Liver (tissue), 9 donors: ENCODE data around the gene BLID. TPM values are rescaled to one million over a fixed set of nuclear protein-coding genes. Genes with fewer than 3 reads are reported as not detected.

Experiments used
- DNase-seq: peaks from one replicate; pipeline ENCODE4 v3.0.0-alpha.2; 2017; ENCODE audit warnings: low spot score
- H3K27ac ChIP-seq, 2 donors: one replicate each; pipeline ENCODE4 v1.7.0; 2013; ENCODE audit warnings: inconsistent platforms in 2 of 2, low read length in 2 of 2, control low read depth in 1 of 2, low read depth in 1 of 2, mild to moderate bottlenecking in 1 of 2
- H3K27me3 ChIP-seq, 4 donors: one replicate each; pipeline versions ENCODE4 v1.6.1 to v1.7.0; 2013; ENCODE audit warnings: low read length in 3 of 4, inconsistent platforms in 1 of 4, mild to moderate bottlenecking in 1 of 4, moderate library complexity in 1 of 4; ENCODE audit not compliant: control insufficient read depth in 4 of 4, insufficient read depth in 4 of 4
- H3K36me3 ChIP-seq, 4 donors: one replicate each; pipeline versions ENCODE4 v1.6.1 to v1.7.0; 2013; ENCODE audit warnings: low read length in 3 of 4, mild to moderate bottlenecking in 3 of 4, low read depth in 1 of 4, moderate library complexity in 1 of 4; ENCODE audit not compliant: control insufficient read depth in 4 of 4, insufficient read depth in 3 of 4
- H3K4me1 ChIP-seq, 4 donors: one replicate each; pipeline versions ENCODE4 v1.6.1 to v1.7.0; 2013; ENCODE audit warnings: low read length in 3 of 4, mild to moderate bottlenecking in 3 of 4, moderate library complexity in 1 of 4; ENCODE audit not compliant: control insufficient read depth in 4 of 4, insufficient read depth in 4 of 4
- H3K4me3 ChIP-seq, 3 donors: one replicate each; pipeline versions ENCODE4 v1.6.1 to v1.7.0; 2013; ENCODE audit warnings: low read length in 3 of 3, control low read depth in 1 of 3, low read depth in 1 of 3, mild to moderate bottlenecking in 1 of 3
- H3K9ac ChIP-seq, 2 donors: one replicate each; pipeline ENCODE4 v1.7.0; 2013; ENCODE audit warnings: low read length in 2 of 2, mild to moderate bottlenecking in 2 of 2, moderate library complexity in 2 of 2, control low read depth in 1 of 2, low read depth in 1 of 2
- H3K9me3 ChIP-seq, 4 donors: one replicate each; pipeline versions ENCODE4 v1.6.1 to v1.7.0; 2013; ENCODE audit warnings: low read length in 3 of 4; ENCODE audit not compliant: control insufficient read depth in 4 of 4
- ATF3 ChIP-seq: IDR thresholded peaks from 2 replicates; pipeline ENCODE4 v1.6.1; 2016; ENCODE audit warnings: antibody characterized with exemption
- EGR1 ChIP-seq, 2 donors: IDR thresholded peaks; 2 replicates each; pipeline ENCODE4 v1.6.1; 2016 to 2018; ENCODE audit warnings: antibody characterized with exemption in 2 of 2, low read depth in 2 of 2
- FOXA1 ChIP-seq: IDR thresholded peaks from 2 replicates; pipeline ENCODE4 v1.6.1; 2016; ENCODE audit warnings: antibody characterized with exemption
- FOXA2 ChIP-seq: IDR thresholded peaks from 2 replicates; pipeline ENCODE4 v1.6.1; 2016; ENCODE audit warnings: antibody characterized with exemption
- GABPA ChIP-seq, 2 donors: IDR thresholded peaks in 1 of 2; conservative IDR thresholded peaks in 1 of 2; 2 replicates each; pipeline ENCODE4 v1.6.1; 2016; ENCODE audit warnings: antibody characterized with exemption in 2 of 2, mild to moderate bottlenecking in 1 of 2, moderate library complexity in 1 of 2
- HNF4A ChIP-seq, 2 donors: conservative IDR thresholded peaks; 2 replicates each; pipeline ENCODE4 v1.6.1; 2016; ENCODE audit warnings: antibody characterized with exemption in 2 of 2, mild to moderate bottlenecking in 2 of 2
- HNF4G ChIP-seq: IDR thresholded peaks from 2 replicates; pipeline ENCODE4 v1.6.1; 2016; ENCODE audit warnings: antibody characterized with exemption
- JUND ChIP-seq, 2 donors: IDR thresholded peaks; 2 replicates each; pipeline ENCODE4 v1.6.1; 2016; ENCODE audit warnings: antibody characterized with exemption in 2 of 2
- MAX ChIP-seq: IDR thresholded peaks from 2 replicates; pipeline ENCODE4 v1.6.1; 2016; ENCODE audit warnings: antibody characterized with exemption
- NR2F2 ChIP-seq: IDR thresholded peaks from 2 replicates; pipeline ENCODE4 v1.6.1; 2016; ENCODE audit warnings: antibody characterized with exemption
- RAD21 ChIP-seq, 2 donors: IDR thresholded peaks; 2 replicates each; pipeline ENCODE4 v1.6.1; 2016; ENCODE audit warnings: antibody characterized with exemption in 2 of 2, mild to moderate bottlenecking in 2 of 2
- RXRA ChIP-seq, 2 donors: IDR thresholded peaks; 2 replicates each; pipeline ENCODE4 v1.6.1; 2017 to 2018; ENCODE audit warnings: antibody characterized with exemption in 2 of 2, mild to moderate bottlenecking in 1 of 2
- SP1 ChIP-seq: IDR thresholded peaks from 2 replicates; pipeline ENCODE4 v1.6.1; 2018; ENCODE audit warnings: antibody characterized with exemption, mild to moderate bottlenecking
- TAF1 ChIP-seq: conservative IDR thresholded peaks from 2 replicates; pipeline ENCODE4 v1.6.1; 2016; ENCODE audit warnings: antibody characterized with exemption, mild to moderate bottlenecking
- YY1 ChIP-seq: IDR thresholded peaks from 2 replicates; pipeline ENCODE4 v1.6.1; 2016; ENCODE audit warnings: antibody characterized with exemption, mild to moderate bottlenecking
- ZBTB33 ChIP-seq: IDR thresholded peaks from 2 replicates; pipeline ENCODE4 v1.6.1; 2016; ENCODE audit warnings: antibody characterized with exemption
- WGBS: extraction: QIAGEN DNeasy Blood & Tissue Kit; methylation state at CpG from one replicate; pipeline ENCODE4 v1.1.7; 2013; 5-methylcytosine and 5-hydroxymethylcytosine counted together
- polyA plus RNA-seq, 2 donors: library from polyadenylated mRNA; stranded (reverse) in 1 of 2; unstranded in 1 of 2; fragments of 200-250 nt in 1 of 2; fragments of >200 nt in 1 of 2; fragmentation: Nextera tagmentation in 1 of 2; extraction: Ambion mirVana in 1 of 2; gene quantifications; one replicate each; pipeline versions ENCODE4 v1.2.1 to v1.2.3, GENCODE V29; 2013 to 2015
- total RNA-seq, 2 donors: library from RNA; depleted of rRNA; stranded (reverse); fragments of >200 nt; gene quantifications; one replicate each; pipeline ENCODE4 v1.2.3, GENCODE V29; 2014
- TF ChIP-seq, protein P1 (sequence below): IDR thresholded peaks from 2 replicates; pipeline ENCODE4 v1.6.1; 2016; ENCODE audit warnings: antibody characterized with exemption, mild to moderate bottlenecking
- TF ChIP-seq, protein P2 (sequence below): fragments of 150-350 bp; IDR thresholded peaks from 2 replicates; pipeline ENCODE4 v1.5.1; 2017; ENCODE audit warnings: improper control_type of control experiment, low read depth, low read length; ENCODE audit not compliant: missing input control
- donor health status: healthy.
- donor health status: healthy.
- donor health status: healthy.
- donor health status: healthy.
- donor health status: healthy.

BLID gene
- total and polyA plus RNA-seq, 4 donors, result 0.18 to 0.84 (median 0.33) TPM; not detected in 1

DNA sequence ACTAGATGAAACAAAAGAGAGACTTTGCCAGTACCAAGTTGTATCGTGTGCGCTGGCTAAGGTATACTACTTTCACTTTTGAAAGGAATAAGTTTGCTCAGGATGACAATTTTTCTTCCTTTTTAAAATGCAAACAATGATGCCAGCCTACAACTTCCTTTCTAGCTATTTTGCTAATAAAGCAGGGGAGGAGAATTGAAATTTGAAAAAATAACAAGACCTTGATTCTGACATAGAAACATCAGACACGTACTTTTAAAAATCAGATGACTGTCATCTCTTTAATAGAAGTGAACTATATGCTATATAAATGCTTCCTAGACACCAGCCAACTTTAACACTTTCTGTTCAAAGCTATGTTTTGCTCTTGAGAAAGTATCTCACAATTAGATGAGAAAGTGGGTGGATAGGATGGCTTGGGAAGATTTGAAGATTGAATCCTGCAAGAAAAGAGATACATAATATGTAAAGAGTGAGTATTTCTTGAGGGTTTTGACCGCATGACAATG lies 41.7 kb upstream of the BLID start:
- Histone ChIP-seq H3K9me3 (no peaks in the 10 kb centered on the region), H3K4me1 (no peaks in the 10 kb centered on the region), H3K4me3 (peak overlapping the region in 1 of 3 donors; percentile 29), H3K36me3 (no peaks in the 10 kb centered on the region), H3K27ac (no peak overlapping the region), H3K9ac (no peak overlapping the region), H3K27me3 (no peaks in the 10 kb centered on the region)
- no peak for DNase-seq
- TF ChIP-seq SP1, result no peak
- 63% methylated on average over 4 of the region's 4 CpGs for WGBS

DNA sequence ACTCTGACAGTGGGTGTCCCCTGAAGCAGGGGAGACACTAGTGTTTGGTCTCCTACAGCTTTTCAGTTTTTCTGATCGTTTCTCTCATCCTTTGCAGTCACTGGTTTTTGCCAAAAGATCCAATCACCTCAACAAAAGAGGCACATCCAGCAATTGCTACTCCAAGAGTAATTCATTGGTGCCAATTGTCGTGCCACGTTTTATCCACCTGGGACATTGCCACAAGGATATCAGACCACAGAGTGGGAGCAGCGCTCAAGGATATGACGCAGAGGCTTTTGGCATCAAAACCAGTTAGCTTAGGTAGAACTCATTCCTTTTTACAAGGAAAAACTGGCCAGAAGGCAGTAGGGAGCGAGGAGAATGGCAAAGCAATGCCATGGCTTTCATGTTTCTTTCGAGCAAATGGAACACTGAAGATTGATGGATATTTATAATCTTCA lies 40.9 kb upstream of the BLID start:
- Histone ChIP-seq H3K27ac (no peak overlapping the region), H3K27me3 (no peaks in the 10 kb centered on the region), H3K36me3 (no peaks in the 10 kb centered on the region), H3K4me3 (no peak overlapping the region), H3K4me1 (no peaks in the 10 kb centered on the region), H3K9me3 (no peaks in the 10 kb centered on the region), H3K9ac (no peak overlapping the region)
- no peak for DNase-seq
- TF ChIP-seq GABPA (IDR thresholded peaks at IDR 0.05 in 1 of 2, conservative IDR thresholded peaks at IDR 0.05 in 1 of 2), result no peak
- TF ChIP-seq YY1, result no peak
- no peak for TF ChIP-seq HNF4G
- TF ChIP-seq JUND (IDR thresholded peaks at IDR 0.05), result no peak
- WGBS, result 82% methylated on average over 7 of the region's 7 CpGs

- TF ChIP-seq HNF4G (no peak), ZBTB33 (no peak), MAX (no peak), SP1 (no peak), NR2F2 (no peak), ATF3 (no peak), FOXA1 (no peak), GABPA (IDR thresholded peaks at IDR 0.05 in 1 of 2, conservative IDR thresholded peaks at IDR 0.05 in 1 of 2) (no peak), FOXA2 (no peak), RAD21 (IDR thresholded peaks at IDR 0.05) (no peak), JUND (IDR thresholded peaks at IDR 0.05) (no peak), RXRA (IDR thresholded peaks at IDR 0.05) (no peak), HNF4A (conservative IDR thresholded peaks at IDR 0.05) (no peak), YY1 (no peak), TAF1 (no peak), EGR1 (IDR thresholded peaks at IDR 0.05; ENCODE audit: low read depth in 2 of 2) (no peak)
- TF ChIP-seq, protein P1, sequence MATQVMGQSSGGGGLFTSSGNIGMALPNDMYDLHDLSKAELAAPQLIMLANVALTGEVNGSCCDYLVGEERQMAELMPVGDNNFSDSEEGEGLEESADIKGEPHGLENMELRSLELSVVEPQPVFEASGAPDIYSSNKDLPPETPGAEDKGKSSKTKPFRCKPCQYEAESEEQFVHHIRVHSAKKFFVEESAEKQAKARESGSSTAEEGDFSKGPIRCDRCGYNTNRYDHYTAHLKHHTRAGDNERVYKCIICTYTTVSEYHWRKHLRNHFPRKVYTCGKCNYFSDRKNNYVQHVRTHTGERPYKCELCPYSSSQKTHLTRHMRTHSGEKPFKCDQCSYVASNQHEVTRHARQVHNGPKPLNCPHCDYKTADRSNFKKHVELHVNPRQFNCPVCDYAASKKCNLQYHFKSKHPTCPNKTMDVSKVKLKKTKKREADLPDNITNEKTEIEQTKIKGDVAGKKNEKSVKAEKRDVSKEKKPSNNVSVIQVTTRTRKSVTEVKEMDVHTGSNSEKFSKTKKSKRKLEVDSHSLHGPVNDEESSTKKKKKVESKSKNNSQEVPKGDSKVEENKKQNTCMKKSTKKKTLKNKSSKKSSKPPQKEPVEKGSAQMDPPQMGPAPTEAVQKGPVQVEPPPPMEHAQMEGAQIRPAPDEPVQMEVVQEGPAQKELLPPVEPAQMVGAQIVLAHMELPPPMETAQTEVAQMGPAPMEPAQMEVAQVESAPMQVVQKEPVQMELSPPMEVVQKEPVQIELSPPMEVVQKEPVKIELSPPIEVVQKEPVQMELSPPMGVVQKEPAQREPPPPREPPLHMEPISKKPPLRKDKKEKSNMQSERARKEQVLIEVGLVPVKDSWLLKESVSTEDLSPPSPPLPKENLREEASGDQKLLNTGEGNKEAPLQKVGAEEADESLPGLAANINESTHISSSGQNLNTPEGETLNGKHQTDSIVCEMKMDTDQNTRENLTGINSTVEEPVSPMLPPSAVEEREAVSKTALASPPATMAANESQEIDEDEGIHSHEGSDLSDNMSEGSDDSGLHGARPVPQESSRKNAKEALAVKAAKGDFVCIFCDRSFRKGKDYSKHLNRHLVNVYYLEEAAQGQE, result no peak
- TF ChIP-seq, protein P2, sequence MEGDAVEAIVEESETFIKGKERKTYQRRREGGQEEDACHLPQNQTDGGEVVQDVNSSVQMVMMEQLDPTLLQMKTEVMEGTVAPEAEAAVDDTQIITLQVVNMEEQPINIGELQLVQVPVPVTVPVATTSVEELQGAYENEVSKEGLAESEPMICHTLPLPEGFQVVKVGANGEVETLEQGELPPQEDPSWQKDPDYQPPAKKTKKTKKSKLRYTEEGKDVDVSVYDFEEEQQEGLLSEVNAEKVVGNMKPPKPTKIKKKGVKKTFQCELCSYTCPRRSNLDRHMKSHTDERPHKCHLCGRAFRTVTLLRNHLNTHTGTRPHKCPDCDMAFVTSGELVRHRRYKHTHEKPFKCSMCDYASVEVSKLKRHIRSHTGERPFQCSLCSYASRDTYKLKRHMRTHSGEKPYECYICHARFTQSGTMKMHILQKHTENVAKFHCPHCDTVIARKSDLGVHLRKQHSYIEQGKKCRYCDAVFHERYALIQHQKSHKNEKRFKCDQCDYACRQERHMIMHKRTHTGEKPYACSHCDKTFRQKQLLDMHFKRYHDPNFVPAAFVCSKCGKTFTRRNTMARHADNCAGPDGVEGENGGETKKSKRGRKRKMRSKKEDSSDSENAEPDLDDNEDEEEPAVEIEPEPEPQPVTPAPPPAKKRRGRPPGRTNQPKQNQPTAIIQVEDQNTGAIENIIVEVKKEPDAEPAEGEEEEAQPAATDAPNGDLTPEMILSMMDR, result no peak
- no peak for DNase-seq
- H3K4me1 ChIP-seq, result no peaks in the 10 kb centered on the region
- no peaks in the 10 kb centered on the region for H3K9me3 ChIP-seq
- whole genome bisulfite sequencing, result 91% methylated on average over 14 of the region's 14 CpGs
- no peaks in the 10 kb centered on the region for H3K36me3 ChIP-seq
- H3K27ac ChIP-seq, result no peak overlapping the region
- H3K27me3 ChIP-seq, result no peaks in the 10 kb centered on the region
- no peak overlapping the region for H3K9ac ChIP-seq
- H3K4me3 ChIP-seq, result no peak overlapping the region
Observed at GRCh38 chr11:122155765-122156527, 39.9 kb upstream of the BLID start.
